Adipocyte (in vitro differentiated cells): ENCODE measurements around the gene TTC7B.

Experiments used
- DNase-seq: peaks from one replicate; pipeline ENCODE4 v3.0.0-alpha.2; 2015; ENCODE audit warnings: low read depth
- H3K27me3 ChIP-seq: replicated peaks from 2 replicates; pipeline ENCODE4 v1.7.0; 2013; ENCODE audit warnings: mild to moderate bottlenecking, low read length, moderate library complexity; ENCODE audit not compliant: control insufficient read depth, insufficient read depth
- H3K36me3 ChIP-seq: 2 replicates; pipeline ENCODE4 v1.7.0; 2013; ENCODE audit warnings: low read length, mild to moderate bottlenecking, moderate library complexity; ENCODE audit not compliant: control insufficient read depth, insufficient read depth, severe bottlenecking
- H3K4me1 ChIP-seq: 2 replicates; pipeline ENCODE4 v1.7.0; 2013; ENCODE audit warnings: mild to moderate bottlenecking, low read length, moderate library complexity; ENCODE audit not compliant: control insufficient read depth, insufficient read depth
- H3K4me3 ChIP-seq: 2 replicates; pipeline ENCODE4 v1.7.0; 2013; ENCODE audit warnings: mild to moderate bottlenecking, low read length, moderate library complexity
- H3K9ac ChIP-seq: 2 replicates; pipeline ENCODE4 v1.7.0; 2013; ENCODE audit warnings: mild to moderate bottlenecking, low read length, moderate library complexity
- H3K9me3 ChIP-seq: 2 replicates; pipeline ENCODE4 v1.7.0; 2013; ENCODE audit warnings: mild to moderate bottlenecking, low read length, moderate library complexity; ENCODE audit not compliant: control insufficient read depth

Gene TTC7B

GRCh38 chr14:90651271-90651804, 164.9 kb downstream of the TTC7B start:
- Histone ChIP-seq H3K4me1 (peaks cover 17% of the 10 kb centered on the region), H3K9ac (no peak overlapping the region), H3K27me3 (no peaks in the 10 kb centered on the region), H3K36me3 (peaks cover 25% of the 10 kb centered on the region), H3K9me3 (no peaks in the 10 kb centered on the region), H3K4me3 (no peak overlapping the region)
- DNase-seq = no peak

DNA sequence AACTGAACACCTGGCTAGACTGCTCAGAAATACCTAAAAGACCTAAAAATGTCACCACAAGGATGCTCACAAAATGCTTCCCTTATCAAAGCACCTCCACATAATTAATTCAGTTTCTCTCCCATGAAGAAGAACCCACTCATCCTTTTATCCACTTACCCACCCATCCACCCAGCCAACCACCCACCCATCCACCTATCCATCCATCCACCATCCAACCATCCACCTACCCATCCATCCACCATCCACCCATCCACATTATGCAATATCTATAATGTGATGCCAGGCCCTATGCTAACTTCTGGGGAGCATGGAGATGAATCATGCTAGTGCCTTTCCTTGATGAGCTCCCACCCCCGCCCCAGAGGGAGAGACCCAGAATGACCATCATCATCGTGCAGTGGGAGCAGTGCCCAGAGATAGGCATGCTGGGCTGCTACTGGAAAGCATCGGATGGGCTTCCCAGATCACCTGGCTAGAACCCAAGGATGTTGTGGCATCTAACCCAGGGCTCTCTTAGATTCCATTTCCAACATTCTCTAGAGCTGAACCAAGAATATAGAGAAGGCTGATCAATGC, 166.6 kb downstream of the TTC7B start:
- no peaks in the 10 kb centered on the region for H3K27me3 ChIP-seq
- peaks cover 32% of the 10 kb centered on the region for H3K36me3 ChIP-seq
- H3K9me3 ChIP-seq = no peaks in the 10 kb centered on the region
- no peak overlapping the region for H3K9ac ChIP-seq
- H3K4me1 ChIP-seq = peaks cover 16% of the 10 kb centered on the region
- DNase-seq = no peak
- H3K4me3 ChIP-seq = no peak overlapping the region

GRCh38 chr14:90649083-90649482, 167.1 kb downstream of the TTC7B start:
- Histone ChIP-seq H3K9me3 (no peaks in the 10 kb centered on the region), H3K27me3 (no peaks in the 10 kb centered on the region), H3K4me1 (peaks cover 17% of the 10 kb centered on the region), H3K9ac (no peak overlapping the region), H3K4me3 (no peak overlapping the region), H3K36me3 (peaks cover 32% of the 10 kb centered on the region)
- DNase-seq = peak; percentile 60

GRCh38 chr14:90648421-90648820, 167.8 kb downstream of the TTC7B start:
- Histone ChIP-seq H3K9ac (no peak overlapping the region), H3K27me3 (no peaks in the 10 kb centered on the region), H3K4me3 (no peak overlapping the region), H3K4me1 (peaks cover 17% of the 10 kb centered on the region), H3K9me3 (no peaks in the 10 kb centered on the region), H3K36me3 (peaks cover 32% of the 10 kb centered on the region)
- DNase-seq = no peak

GRCh38 chr14:90647473-90648005, 168.7 kb downstream of the TTC7B start:
- no peak for DNase-seq
- Histone ChIP-seq H3K9me3 (no peaks in the 10 kb centered on the region), H3K36me3 (peaks cover 30% of the 10 kb centered on the region), H3K4me3 (no peak overlapping the region), H3K4me1 (peaks cover 17% of the 10 kb centered on the region), H3K9ac (no peak overlapping the region), H3K27me3 (no peaks in the 10 kb centered on the region)

DNA sequence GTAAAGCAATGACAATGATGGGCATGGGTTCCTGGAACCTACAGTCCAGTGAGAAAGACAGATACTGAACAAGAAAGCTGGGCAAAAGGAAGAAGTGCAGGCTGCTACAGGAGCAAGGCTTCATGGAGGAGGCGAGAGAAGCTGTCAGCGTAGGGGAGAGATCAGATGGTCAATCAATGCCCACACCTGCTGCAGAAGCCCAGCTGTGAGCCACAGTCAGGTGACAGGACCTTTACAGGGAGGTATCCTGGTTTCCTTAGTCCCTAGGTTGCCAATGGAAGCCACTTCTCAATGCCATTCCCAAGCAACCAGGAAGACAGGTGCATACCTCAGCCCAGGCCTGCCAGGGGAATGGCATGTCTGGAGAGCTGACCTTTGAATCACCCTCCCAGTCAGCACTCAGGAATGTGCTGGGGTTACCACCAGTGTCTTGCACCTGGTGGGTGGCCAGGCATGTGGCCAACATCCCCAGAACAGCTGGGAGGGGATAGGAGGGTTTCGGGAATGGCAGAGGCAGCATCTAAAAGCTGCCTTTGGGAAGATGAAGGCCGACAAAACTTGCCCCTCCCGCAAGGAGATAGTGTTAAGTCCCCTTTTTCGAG, 170.3 kb downstream of the TTC7B start:
- Histone ChIP-seq H3K4me3 (no peak overlapping the region), H3K4me1 (peaks cover 17% of the 10 kb centered on the region), H3K9me3 (no peaks in the 10 kb centered on the region), H3K27me3 (no peaks in the 10 kb centered on the region), H3K36me3 (peaks cover 29% of the 10 kb centered on the region), H3K9ac (no peak overlapping the region)
- no peak for DNase-seq

DNA sequence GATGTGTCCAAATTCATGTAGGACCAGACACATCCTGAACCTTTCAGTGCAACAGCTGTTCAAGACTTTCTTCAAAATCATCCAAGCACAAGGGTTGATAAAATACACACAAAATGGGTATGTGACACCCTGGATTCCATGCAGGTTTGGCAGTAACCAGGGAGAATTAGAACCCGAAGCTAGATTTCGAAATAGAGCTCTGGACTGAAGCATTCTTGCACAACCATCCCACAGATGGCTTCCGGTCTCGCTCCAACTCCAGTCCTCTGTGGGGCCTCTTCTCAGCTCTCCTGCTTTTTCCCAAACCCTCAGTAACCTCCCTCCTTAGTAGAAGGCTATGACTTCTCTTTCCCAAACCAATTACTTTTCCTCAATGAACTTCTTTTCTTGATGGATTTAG, 171.3 kb downstream of the TTC7B start:
- H3K4me3 ChIP-seq = no peak overlapping the region
- H3K4me1 ChIP-seq = peaks cover 17% of the 10 kb centered on the region
- no peaks in the 10 kb centered on the region for H3K27me3 ChIP-seq
- no peak overlapping the region for H3K9ac ChIP-seq
- peaks cover 27% of the 10 kb centered on the region for H3K36me3 ChIP-seq
- peak; percentile 94 for DNase-seq
- no peaks in the 10 kb centered on the region for H3K9me3 ChIP-seq

DNA sequence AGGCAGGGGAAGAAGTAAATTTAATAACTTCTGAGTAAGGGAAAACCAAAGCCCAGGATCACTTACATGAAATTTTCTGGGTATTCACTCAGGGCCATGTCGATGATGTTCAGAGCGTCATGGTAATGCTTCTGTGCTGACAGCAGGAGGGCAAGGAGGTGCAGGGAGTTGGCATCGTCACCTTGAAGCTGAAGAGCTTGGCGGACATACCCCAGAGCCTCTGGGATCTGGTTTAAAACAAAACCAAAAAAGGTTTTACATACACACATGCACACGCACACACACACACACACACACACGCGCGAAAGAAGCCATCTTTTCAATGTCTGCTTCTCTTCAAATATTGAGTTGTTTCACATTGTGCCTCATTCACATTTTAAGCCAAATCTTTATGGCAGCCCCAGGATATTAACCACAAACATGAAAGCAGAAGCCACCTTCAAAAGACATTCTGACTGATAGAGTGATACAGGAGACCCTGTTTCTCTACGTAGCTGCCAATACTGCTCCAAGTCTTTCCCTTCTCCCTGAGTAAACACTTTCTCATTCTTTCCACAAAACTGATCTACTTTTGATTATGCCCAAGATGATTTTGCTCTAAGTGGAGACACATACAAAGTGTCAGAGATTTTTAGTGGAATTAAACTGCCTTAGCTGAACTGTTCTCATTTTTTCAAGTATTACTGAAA, 172.1 kb downstream of the TTC7B start:
- no peak for DNase-seq
- peaks cover 27% of the 10 kb centered on the region for H3K36me3 ChIP-seq
- H3K4me1 ChIP-seq = peaks cover 15% of the 10 kb centered on the region
- no peak overlapping the region for H3K9ac ChIP-seq
- H3K4me3 ChIP-seq = no peak overlapping the region
- no peaks in the 10 kb centered on the region for H3K9me3 ChIP-seq
- no peaks in the 10 kb centered on the region for H3K27me3 ChIP-seq

DNA sequence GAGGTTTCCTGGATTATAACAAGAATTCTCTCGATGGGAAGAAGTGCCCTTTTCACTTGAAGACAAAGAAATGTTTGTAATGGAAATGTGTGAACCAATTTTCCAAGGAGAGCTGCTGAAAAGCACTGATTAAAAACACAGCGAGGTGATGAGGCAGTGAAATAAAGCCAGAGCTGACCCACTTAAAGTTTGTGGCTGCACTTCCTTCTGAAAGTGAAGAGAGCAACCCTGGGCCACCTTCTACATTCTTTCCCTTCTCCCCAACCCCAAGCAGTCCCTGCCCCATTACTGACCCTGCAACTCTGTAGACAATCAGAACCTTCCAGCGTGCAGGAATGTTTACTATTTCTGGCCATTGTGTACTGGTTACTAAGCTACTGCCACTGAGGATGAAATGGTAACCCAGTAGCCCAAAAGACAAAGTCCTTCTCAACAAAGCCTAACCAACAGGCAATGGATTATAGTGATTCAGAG, 173.9 kb downstream of the TTC7B start:
- Histone ChIP-seq H3K9me3 (no peaks in the 10 kb centered on the region), H3K9ac (no peak overlapping the region), H3K4me1 (peaks cover 10% of the 10 kb centered on the region), H3K36me3 (peaks cover 32% of the 10 kb centered on the region), H3K4me3 (no peak overlapping the region), H3K27me3 (no peaks in the 10 kb centered on the region)
- peak; percentile 55 for DNase-seq

DNA sequence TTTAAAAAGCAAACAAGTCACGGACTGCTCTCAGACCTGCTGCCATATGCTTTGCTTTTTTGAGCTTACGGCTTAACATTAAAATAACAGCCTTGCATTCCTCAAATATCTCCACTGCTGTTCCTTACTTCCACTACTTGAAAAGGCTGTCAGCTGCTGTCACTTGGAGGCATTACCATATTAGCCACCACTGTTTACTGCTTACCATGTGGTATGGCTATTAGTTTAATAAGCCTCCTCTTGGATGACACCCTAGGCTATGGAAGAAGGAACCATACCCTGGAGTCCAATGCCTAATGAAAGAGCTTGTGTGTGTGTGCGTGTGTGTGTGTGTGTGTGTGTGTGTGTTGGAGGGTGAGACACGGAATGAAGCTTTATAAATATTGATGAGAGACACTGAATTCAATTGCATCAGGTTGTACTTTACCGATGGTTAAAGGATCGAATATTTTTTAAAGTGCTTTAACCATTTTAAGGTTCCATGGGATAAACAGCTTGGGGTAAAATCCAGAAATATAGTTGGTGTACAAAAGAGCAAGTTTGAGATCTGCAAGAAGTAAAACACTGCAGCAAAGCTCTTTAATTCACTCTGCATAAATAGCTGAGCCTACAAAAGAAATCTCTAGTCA, 174.5 kb downstream of the TTC7B start:
- Histone ChIP-seq H3K9me3 (no peaks in the 10 kb centered on the region), H3K9ac (no peak overlapping the region), H3K27me3 (no peaks in the 10 kb centered on the region), H3K36me3 (peaks cover 30% of the 10 kb centered on the region), H3K4me3 (no peak overlapping the region), H3K4me1 (peaks cover 10% of the 10 kb centered on the region)
- DNase-seq = no peak

DNA sequence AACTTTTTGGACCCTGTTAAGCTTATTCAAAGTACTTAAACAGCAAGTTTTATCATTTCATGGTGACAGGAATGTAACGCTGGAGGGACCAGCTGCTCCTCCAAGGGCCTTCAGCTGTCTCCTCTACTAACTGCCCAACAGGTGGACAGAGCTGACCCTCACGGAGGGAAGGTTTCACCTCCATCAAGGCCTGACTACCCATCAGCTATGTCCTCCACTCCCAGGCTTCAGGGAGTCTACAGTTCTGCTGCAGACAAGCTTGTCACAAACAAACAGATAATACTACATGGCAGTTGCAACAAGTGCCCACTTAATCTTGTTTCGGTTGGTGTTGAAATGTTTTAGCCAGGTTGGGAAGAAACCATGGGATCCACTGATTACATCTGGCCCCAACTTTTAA, 175.1 kb downstream of the TTC7B start:
- no peaks in the 10 kb centered on the region for H3K9me3 ChIP-seq
- H3K4me3 ChIP-seq = no peak overlapping the region
- peaks cover 25% of the 10 kb centered on the region for H3K36me3 ChIP-seq
- no peak overlapping the region for H3K9ac ChIP-seq
- no peak for DNase-seq
- peaks cover 10% of the 10 kb centered on the region for H3K4me1 ChIP-seq
- H3K27me3 ChIP-seq = no peaks in the 10 kb centered on the region
